A673 (cell line): ENCODE data around the gene EGLN3. TPM values are rescaled to one million over a fixed set of nuclear protein-coding genes. Genes with fewer than 3 reads are reported as not detected.

Experiments
- BruUV-seq: library from RNA; stranded (reverse); fragments of 400-500 nt; replicated peaks from 2 replicates; lab custom pipeline; 2021; lab: Mats Ljungman, UMichigan
- CTCF ChIA-PET: fragments of 300-600 bp; sonication (Branson Sonifier 250); formaldehyde crosslinking; loops from one replicate; lab custom pipeline; 2022; ENCODE audit warnings: antibody characterized with exemption; lab: Charles Lee
- POLR2A ChIA-PET: fragments of 300-600 bp; sonication (Branson Sonifier 250); formaldehyde crosslinking; loops from one replicate; lab custom pipeline; 2022; ENCODE audit warnings: antibody characterized with exemption; ENCODE audit not compliant: low non-redundant PET; lab: Charles Lee
- DNase-seq: peaks from one replicate; pipeline ENCODE4 v3.0.0-alpha.2; 2015; ENCODE audit warnings: low spot score
- H3K27ac ChIP-seq: fragments of 200-600 bp; sonication (generic); 2 replicates; pipeline ENCODE4 v1.5.1; 2016; ENCODE audit warnings: mixed run types, low read depth, mild to moderate bottlenecking, mixed read lengths, antibody characterized with exemption, low read length; ENCODE audit not compliant: poor library complexity, severe bottlenecking
- H3K27me3 ChIP-seq: fragments of 200-600 bp; sonication (generic); replicated peaks from 2 replicates; pipeline ENCODE4 v1.6.1; 2017; ENCODE audit warnings: mixed run types, low read depth, mild to moderate bottlenecking, mixed read lengths, antibody characterized with exemption, low read length; ENCODE audit not compliant: insufficient read depth, poor library complexity
- H3K36me3 ChIP-seq: fragments of 200-600 bp; sonication (generic); 2 replicates; pipeline ENCODE4 v1.6.1; 2016; ENCODE audit warnings: mixed run types, mild to moderate bottlenecking, mixed read lengths, antibody characterized with exemption, low read length; ENCODE audit not compliant: insufficient read depth, poor library complexity, severe bottlenecking
- H3K4me1 ChIP-seq: fragments of 200-600 bp; sonication (generic); 2 replicates; pipeline ENCODE4 v1.6.1; 2017; ENCODE audit warnings: mixed run types, mild to moderate bottlenecking, mixed read lengths, antibody characterized with exemption, low read length; ENCODE audit not compliant: insufficient read depth, poor library complexity, severe bottlenecking
- H3K4me3 ChIP-seq: fragments of 200-600 bp; sonication (generic); 2 replicates; pipeline ENCODE4 v1.5.1; 2016; ENCODE audit warnings: low read depth, mixed run types, mild to moderate bottlenecking, mixed read lengths, low read length; ENCODE audit not compliant: poor library complexity, severe bottlenecking
- H3K9me3 ChIP-seq: fragments of 200-600 bp; sonication (generic); 2 replicates; pipeline ENCODE4 v1.6.1; 2016; ENCODE audit warnings: mixed run types, low read depth, mild to moderate bottlenecking, mixed read lengths, antibody characterized with exemption, low read length; ENCODE audit not compliant: poor library complexity, severe bottlenecking
- EZH2 ChIP-seq: fragments of 200-600 bp; sonication (generic); IDR thresholded peaks from 2 replicates; pipeline ENCODE4 v1.6.1; 2017; ENCODE audit warnings: borderline replicate concordance, low read depth, mild to moderate bottlenecking, mixed read lengths, antibody characterized with exemption, low read length; ENCODE audit not compliant: poor library complexity, severe bottlenecking
- intact Hi-C: fragments of 100-400 bp; cut with micrococcal nuclease; formaldehyde crosslinking; loops from one replicate; pipeline ENCODE4 v1.10.0; 2022; ENCODE audit not compliant: unreplicated experiment
- total RNA-seq: library from RNA; stranded (reverse); gene quantifications from 2 replicates; pipeline ENCODE4 v1.2.3, GENCODE V29; 2021
- TF ChIP-seq, protein P1 (sequence below): fragments of 300-800, 200-600 bp; sonication (generic); conservative IDR thresholded peaks from 2 replicates; pipeline ENCODE4 v1.5.1; 2017; ENCODE audit warnings: low read depth, mild to moderate bottlenecking, antibody characterized with exemption, low read length, moderate library complexity, mixed read lengths

EGLN3 gene
- total RNA-seq, 1 experiment from 2014 or later: 2.4 TPM

DNA sequence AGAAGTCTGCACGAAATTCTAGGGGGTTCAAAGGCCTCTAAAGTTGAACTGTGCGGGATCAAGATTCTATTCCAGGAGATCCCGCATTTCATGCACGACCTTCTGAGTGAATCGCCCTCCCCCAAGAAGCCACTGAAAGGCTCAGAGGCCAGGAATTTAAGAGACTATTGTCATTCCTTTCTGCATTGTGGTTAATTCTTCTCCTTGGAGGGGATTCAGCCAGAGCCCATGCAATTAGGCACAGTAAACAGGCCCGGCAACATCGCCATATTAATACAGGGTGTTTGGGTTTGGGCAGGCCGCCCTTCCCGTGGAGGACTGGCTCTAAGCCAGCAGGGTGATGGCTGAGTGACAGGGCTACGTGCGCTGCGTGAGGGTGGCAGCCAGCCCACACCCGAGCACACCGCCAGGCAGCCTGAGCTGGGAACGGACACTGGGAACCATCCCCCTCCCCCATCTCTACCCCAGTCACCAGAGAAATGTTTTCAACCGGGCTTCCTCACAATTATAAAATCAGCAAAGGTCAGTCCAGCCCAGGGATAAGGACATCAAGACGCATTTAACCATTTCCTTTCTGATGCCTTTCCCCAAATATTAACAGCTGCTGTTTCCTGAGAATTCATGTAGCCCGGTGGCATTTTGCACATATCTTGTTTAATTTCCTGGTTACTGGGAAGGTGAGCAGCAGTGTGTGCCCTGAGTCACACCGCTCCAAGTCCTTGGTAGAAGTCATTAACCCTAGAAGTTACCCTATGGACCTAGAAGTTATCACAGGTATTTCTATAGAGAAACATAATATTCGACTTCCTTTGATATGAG is 12.5 kb downstream of the EGLN3 start:
- ChIA-PET CTCF (no interaction called here), POLR2A (no interaction called here)
- Histone ChIP-seq H3K4me3 (no peak overlapping the region), H3K4me1 (peaks cover 28% of the 10 kb centered on the region), H3K9me3 (no peaks in the 10 kb centered on the region), H3K36me3 (no peaks in the 10 kb centered on the region), H3K27ac (no peak overlapping the region), H3K27me3 (no peaks in the 10 kb centered on the region)
- TF ChIP-seq, protein P1, sequence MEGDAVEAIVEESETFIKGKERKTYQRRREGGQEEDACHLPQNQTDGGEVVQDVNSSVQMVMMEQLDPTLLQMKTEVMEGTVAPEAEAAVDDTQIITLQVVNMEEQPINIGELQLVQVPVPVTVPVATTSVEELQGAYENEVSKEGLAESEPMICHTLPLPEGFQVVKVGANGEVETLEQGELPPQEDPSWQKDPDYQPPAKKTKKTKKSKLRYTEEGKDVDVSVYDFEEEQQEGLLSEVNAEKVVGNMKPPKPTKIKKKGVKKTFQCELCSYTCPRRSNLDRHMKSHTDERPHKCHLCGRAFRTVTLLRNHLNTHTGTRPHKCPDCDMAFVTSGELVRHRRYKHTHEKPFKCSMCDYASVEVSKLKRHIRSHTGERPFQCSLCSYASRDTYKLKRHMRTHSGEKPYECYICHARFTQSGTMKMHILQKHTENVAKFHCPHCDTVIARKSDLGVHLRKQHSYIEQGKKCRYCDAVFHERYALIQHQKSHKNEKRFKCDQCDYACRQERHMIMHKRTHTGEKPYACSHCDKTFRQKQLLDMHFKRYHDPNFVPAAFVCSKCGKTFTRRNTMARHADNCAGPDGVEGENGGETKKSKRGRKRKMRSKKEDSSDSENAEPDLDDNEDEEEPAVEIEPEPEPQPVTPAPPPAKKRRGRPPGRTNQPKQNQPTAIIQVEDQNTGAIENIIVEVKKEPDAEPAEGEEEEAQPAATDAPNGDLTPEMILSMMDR: no peak
- no peak for TF ChIP-seq EZH2
- intact Hi-C loops: no loop called here
- DNase-seq: no peak
- BruUV-seq: no TSS peak

DNA sequence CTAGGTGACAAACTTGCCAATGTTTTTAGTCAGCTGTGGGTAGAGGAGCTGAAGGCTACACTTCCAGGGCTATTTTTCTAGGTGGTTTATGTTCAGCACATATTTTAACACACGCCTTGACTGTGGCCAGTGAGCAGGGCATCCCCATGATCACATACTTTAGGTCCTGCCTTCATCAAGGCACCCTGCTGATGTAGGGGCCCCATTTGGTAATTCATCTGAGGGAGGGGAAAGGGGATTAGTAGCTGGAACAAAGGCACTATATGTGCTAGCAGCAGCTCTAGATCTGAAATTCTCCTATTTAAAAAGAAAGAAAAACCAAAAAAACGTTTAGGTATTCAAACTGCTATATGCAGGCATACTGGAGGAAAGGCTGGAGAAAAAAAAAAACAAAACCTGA is 14.5 kb downstream of the EGLN3 start:
- CTCF ChIA-PET: no interaction called here
- Histone ChIP-seq H3K36me3 (no peaks in the 10 kb centered on the region), H3K4me1 (peaks cover 34% of the 10 kb centered on the region), H3K27ac (no peak overlapping the region), H3K4me3 (no peak overlapping the region), H3K9me3 (no peaks in the 10 kb centered on the region), H3K27me3 (no peaks in the 10 kb centered on the region)
- intact Hi-C loops: no loop called here
- POLR2A ChIA-PET: no interaction called here
- TF ChIP-seq, protein P1: no peak
- TF ChIP-seq EZH2: no peak
- peak; percentile 37 for DNase-seq
- no TSS peak for BruUV-seq

DNA sequence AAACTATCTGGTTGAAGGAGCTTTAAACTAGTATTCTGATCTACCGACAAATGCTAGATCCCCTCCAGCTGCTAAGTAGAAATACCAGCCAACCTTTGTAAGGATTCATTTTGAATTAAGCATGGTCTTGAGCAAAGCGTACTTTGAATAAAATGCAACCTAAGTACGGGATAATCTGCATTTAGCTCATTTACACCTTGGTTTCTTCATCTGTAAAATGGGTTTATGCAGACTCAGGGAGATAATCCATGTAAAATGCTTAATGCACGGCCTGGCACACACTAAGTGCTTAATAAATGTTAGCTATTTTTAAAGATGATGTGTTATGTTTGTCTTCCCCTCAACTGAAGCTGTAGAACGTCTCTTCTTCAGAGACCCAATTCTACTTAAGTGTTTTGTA is 15.9 kb downstream of the EGLN3 start:
- Histone ChIP-seq H3K27ac (no peak overlapping the region), H3K27me3 (no peaks in the 10 kb centered on the region), H3K36me3 (no peaks in the 10 kb centered on the region), H3K9me3 (no peaks in the 10 kb centered on the region), H3K4me1 (peaks cover 48% of the 10 kb centered on the region), H3K4me3 (no peak overlapping the region)
- CTCF ChIA-PET: no interaction called here
- TF ChIP-seq, protein P1: no peak
- TF ChIP-seq EZH2: no peak
- POLR2A ChIA-PET: no interaction called here
- no peak for DNase-seq
- intact Hi-C loops: no loop called here
- BruUV-seq: no TSS peak
